ENCODE data around the gene FAM241A.
"Not testable (repeated sequence)": the region's sequence is repeated elsewhere in the genome, so short reads cannot be mapped to it uniquely, and the experiment has no call there.

The FAM241A gene

DNA sequence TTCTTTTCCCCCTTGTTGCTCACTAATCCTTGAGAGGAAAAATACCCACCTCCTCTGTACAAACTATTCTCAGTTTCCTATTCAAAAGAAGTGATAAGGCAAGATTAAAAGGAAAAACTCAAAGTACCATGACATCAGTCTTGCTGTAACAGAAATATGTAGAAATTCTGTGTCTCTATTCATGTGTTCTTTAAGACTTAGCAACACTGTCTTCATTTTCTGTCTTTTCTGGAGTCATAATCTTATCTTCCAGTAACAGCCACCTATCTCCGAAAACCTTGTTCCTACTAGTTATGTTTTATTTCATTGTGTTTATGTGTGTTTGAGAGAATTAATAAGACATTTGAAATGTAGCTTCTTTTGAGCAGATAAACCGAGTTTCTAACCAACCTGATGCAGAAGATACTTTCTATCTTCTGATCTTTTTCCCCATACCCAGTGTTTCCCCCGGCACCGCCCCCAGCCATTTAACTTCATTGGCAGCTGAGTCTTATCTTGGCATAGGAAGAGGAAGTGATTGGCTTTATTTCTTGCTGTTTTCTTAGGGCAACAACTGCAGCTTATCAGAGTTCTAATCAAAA lies 8.0 kb downstream of the FAM241A start:
- TF ChIP-seq GABPA (IDR thresholded peaks at IDR 0.05; ENCODE audit: low read depth) (no peak), SPI1 (IDR thresholded peaks at IDR 0.05; ENCODE audit: borderline replicate concordance, low read depth) (peak; percentile 86)
- Histone ChIP-seq H3K27ac (replicated peaks) (no peak overlapping the region), H3K27me3 (ENCODE audit: insufficient read depth, poor library complexity, severe bottlenecking) (no peaks in the 10 kb centered on the region), H3K4me3 (replicated peaks; ENCODE audit: insufficient read depth, low read length) (no peak overlapping the region)
- peak in 1 of 2 experiments; percentile 36 for DNase-seq (ENCODE audit: low read depth in 1 of 2, low spot score in 1 of 2)

DNA sequence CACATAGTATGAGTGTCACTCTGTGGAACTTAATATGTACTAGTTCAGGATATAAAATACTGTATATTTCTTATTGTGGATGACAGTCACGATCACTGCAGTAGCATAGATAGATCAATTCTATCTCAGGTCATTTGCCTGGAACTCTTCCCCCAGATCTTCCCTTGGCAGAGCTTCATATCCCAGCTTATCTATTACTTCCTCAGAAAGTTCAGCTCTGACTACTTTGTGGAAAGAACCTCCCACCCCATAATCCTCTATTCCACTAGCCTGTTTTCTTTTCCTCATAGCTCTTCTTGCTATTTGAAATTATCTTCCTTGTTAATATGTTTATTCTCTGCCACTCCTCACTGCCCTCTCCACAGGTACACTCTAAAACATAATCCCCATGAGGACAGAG lies 10.9 kb downstream of the FAM241A start:
- Histone ChIP-seq H3K4me3 (replicated peaks; ENCODE audit: insufficient read depth, low read length) (no peak overlapping the region), H3K27me3 (ENCODE audit: insufficient read depth, poor library complexity, severe bottlenecking) (no peaks in the 10 kb centered on the region), H3K27ac (replicated peaks) (no peak overlapping the region)
- TF ChIP-seq, protein P1, sequence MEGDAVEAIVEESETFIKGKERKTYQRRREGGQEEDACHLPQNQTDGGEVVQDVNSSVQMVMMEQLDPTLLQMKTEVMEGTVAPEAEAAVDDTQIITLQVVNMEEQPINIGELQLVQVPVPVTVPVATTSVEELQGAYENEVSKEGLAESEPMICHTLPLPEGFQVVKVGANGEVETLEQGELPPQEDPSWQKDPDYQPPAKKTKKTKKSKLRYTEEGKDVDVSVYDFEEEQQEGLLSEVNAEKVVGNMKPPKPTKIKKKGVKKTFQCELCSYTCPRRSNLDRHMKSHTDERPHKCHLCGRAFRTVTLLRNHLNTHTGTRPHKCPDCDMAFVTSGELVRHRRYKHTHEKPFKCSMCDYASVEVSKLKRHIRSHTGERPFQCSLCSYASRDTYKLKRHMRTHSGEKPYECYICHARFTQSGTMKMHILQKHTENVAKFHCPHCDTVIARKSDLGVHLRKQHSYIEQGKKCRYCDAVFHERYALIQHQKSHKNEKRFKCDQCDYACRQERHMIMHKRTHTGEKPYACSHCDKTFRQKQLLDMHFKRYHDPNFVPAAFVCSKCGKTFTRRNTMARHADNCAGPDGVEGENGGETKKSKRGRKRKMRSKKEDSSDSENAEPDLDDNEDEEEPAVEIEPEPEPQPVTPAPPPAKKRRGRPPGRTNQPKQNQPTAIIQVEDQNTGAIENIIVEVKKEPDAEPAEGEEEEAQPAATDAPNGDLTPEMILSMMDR (IDR thresholded peaks at IDR 0.05; ENCODE audit: insufficient read depth, low read length): no peak
- no peak for TF ChIP-seq SPI1 (IDR thresholded peaks at IDR 0.05; ENCODE audit: borderline replicate concordance, low read depth)
- DNase-seq (ENCODE audit: low read depth in 1 of 2, low spot score in 1 of 2): no peak

DNA sequence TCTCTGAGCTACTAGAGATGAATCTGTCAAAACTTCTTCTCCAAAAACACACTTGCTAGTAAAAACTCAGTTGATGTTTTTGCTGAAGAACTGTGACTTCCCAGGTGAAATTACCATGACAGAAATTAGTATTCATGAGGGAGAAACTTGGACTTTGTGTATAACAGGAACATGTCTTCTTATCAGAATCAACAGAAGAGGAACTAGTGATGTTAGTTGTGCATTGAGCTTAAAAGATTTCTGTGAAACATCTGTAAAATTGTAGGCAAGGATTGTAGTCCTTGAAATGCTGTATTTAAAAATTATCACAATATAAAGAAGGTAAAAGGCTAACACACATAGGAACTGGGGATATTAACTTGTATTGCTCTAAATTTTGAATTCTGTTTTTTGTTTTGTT lies 11.3 kb downstream of the FAM241A start:
- Histone ChIP-seq H3K4me3 (replicated peaks; ENCODE audit: insufficient read depth, low read length) (no peak overlapping the region), H3K27me3 (ENCODE audit: insufficient read depth, poor library complexity, severe bottlenecking) (no peaks in the 10 kb centered on the region), H3K27ac (replicated peaks) (no peak overlapping the region)
- TF ChIP-seq GABPA (IDR thresholded peaks at IDR 0.05; ENCODE audit: low read depth) (no peak), SPI1 (IDR thresholded peaks at IDR 0.05; ENCODE audit: borderline replicate concordance, low read depth) (no peak), POLR2AphosphoS5 (IDR thresholded peaks at IDR 0.05; ENCODE audit: low read depth) (no peak)
- no peak for DNase-seq (ENCODE audit: low read depth in 1 of 2, low spot score in 1 of 2)

DNA sequence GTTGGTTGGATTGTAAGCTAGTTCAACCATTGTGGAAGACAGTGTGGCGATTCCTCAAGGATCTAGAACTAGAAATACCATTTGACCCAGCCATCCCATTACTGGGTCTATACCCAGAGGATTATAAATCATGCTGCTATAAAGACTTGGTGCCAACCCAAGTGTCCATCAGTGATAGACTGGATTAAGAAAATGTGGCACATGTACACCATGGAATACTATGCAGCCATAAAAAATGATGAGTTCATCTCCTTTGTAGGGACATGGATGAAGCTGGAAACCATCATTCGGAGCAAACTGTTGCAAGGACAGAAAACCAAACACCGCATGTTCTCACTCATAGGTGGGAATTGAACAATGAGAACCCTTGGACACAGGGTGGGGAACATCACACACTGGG lies 18.5 kb downstream of the FAM241A start:
- not testable (repeated sequence) for H3K27ac ChIP-seq (replicated peaks); H3K27me3 ChIP-seq (ENCODE audit: insufficient read depth, poor library complexity, severe bottlenecking); H3K4me3 ChIP-seq (replicated peaks; ENCODE audit: insufficient read depth, low read length); DNase-seq (ENCODE audit: low read depth in 1 of 2, low spot score in 1 of 2)

DNA sequence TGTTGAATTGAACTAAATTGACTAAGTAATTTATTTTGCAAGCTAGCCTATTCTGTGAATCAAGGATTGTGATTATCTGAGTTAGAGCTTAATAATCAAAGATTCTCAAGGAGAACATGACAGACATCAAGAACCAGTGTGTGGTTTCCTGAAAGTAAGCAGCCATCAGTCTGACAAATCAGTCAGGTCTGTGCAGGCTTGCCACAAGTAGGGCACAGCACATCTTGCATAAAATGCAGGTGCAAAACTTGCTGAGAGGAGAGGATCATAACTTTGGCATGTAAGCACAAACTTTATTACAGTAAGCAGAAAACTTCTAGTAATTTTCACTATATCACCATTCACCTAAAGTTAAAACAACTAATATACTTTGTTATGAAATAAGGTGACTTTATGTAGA lies 22.5 kb downstream of the FAM241A start:
- H3K4me3 ChIP-seq (replicated peaks; ENCODE audit: insufficient read depth, low read length): no peak overlapping the region
- no peaks in the 10 kb centered on the region for H3K27me3 ChIP-seq (ENCODE audit: insufficient read depth, poor library complexity, severe bottlenecking)
- no peak overlapping the region for H3K27ac ChIP-seq (replicated peaks)
- no peak for TF ChIP-seq SPI1 (IDR thresholded peaks at IDR 0.05; ENCODE audit: borderline replicate concordance, low read depth)
- TF ChIP-seq, protein P2, sequence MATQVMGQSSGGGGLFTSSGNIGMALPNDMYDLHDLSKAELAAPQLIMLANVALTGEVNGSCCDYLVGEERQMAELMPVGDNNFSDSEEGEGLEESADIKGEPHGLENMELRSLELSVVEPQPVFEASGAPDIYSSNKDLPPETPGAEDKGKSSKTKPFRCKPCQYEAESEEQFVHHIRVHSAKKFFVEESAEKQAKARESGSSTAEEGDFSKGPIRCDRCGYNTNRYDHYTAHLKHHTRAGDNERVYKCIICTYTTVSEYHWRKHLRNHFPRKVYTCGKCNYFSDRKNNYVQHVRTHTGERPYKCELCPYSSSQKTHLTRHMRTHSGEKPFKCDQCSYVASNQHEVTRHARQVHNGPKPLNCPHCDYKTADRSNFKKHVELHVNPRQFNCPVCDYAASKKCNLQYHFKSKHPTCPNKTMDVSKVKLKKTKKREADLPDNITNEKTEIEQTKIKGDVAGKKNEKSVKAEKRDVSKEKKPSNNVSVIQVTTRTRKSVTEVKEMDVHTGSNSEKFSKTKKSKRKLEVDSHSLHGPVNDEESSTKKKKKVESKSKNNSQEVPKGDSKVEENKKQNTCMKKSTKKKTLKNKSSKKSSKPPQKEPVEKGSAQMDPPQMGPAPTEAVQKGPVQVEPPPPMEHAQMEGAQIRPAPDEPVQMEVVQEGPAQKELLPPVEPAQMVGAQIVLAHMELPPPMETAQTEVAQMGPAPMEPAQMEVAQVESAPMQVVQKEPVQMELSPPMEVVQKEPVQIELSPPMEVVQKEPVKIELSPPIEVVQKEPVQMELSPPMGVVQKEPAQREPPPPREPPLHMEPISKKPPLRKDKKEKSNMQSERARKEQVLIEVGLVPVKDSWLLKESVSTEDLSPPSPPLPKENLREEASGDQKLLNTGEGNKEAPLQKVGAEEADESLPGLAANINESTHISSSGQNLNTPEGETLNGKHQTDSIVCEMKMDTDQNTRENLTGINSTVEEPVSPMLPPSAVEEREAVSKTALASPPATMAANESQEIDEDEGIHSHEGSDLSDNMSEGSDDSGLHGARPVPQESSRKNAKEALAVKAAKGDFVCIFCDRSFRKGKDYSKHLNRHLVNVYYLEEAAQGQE (IDR thresholded peaks at IDR 0.05; ENCODE audit: insufficient replicate concordance, low read depth): no peak
- TF ChIP-seq, protein P1 (IDR thresholded peaks at IDR 0.05; ENCODE audit: insufficient read depth, low read length): no peak
- TF ChIP-seq GABPA (IDR thresholded peaks at IDR 0.05; ENCODE audit: low read depth): no peak
- no peak for TF ChIP-seq POLR2AphosphoS5 (IDR thresholded peaks at IDR 0.05; ENCODE audit: low read depth)
- DNase-seq (ENCODE audit: low read depth in 1 of 2, low spot score in 1 of 2): no peak

DNA sequence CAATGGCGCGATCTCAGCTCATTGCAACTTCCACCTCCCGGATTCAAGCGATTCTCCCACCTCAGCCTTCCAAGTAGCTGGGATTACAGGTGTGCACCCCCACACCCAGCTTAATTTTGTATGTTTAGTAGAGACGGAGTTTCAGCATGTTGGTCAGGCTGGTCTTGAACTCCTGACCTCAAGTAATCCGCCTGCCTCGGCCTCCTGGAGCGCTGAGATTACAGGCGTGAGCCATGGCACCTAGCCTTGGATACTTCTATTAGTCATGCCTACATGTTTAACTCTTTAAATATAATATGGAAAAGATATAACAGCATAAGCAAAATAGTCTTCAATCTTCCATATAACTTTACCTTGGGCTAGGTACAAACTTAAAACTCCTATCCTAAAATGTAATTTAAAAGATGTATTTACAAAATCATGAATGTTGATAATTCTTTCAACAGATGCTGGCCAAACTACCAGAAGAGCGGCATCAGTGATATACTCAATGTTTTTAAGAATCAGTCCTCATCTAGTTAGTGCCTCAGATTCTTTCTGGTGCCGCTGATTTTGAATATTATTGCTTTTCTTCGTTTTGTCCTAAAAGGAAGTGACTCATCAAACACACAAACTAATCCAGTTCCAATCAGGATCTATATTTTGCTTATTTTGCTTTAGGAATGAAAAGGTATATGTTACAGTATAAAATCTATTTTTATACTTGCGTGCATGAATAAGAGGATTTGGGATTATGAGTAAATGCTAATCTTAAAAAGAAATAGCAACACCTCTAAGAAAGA lies 23.7 kb downstream of the FAM241A start:
- TF ChIP-seq, protein P2 (IDR thresholded peaks at IDR 0.05; ENCODE audit: insufficient replicate concordance, low read depth): no peak
- TF ChIP-seq POLR2AphosphoS5 (IDR thresholded peaks at IDR 0.05; ENCODE audit: low read depth): no peak
- no peak for TF ChIP-seq SPI1 (IDR thresholded peaks at IDR 0.05; ENCODE audit: borderline replicate concordance, low read depth)
- TF ChIP-seq GABPA (IDR thresholded peaks at IDR 0.05; ENCODE audit: low read depth): no peak
- TF ChIP-seq, protein P1 (IDR thresholded peaks at IDR 0.05; ENCODE audit: insufficient read depth, low read length): no peak
- H3K4me3 ChIP-seq (replicated peaks; ENCODE audit: insufficient read depth, low read length): no peak overlapping the region
- H3K27ac ChIP-seq (replicated peaks): no peak overlapping the region
- no peak for DNase-seq (ENCODE audit: low read depth in 1 of 2, low spot score in 1 of 2)
- H3K27me3 ChIP-seq (ENCODE audit: insufficient read depth, poor library complexity, severe bottlenecking): no peaks in the 10 kb centered on the region
